Naive thymus-derived CD4-positive, alpha-beta T cell (primary cell): Measurements from ENCODE around the gene FSTL5. TPM values are rescaled to one million over a fixed set of nuclear protein-coding genes. Genes with fewer than 3 reads are reported as not detected.

Experiments used
- ATAC-seq: fragments of 150-1000 bp; cut with Tn5 transposase; 2 replicates; pipeline ENCODE4 v1.10.0; 2021; ENCODE audit warnings: mild to moderate bottlenecking, moderate library complexity
- CTCF ChIA-PET: fragments of 350-600 bp; sonication (Branson Sonifier 250); formaldehyde crosslinking; loops from one replicate; lab custom pipeline; 2021; ENCODE audit warnings: antibody characterized with exemption; lab: Charles Lee
- POLR2A ChIA-PET: fragments of 350-600 bp; sonication (Branson Sonifier 250); formaldehyde crosslinking; loops from one replicate; lab custom pipeline; 2021; ENCODE audit warnings: antibody characterized with exemption, inconsistent platforms; lab: Charles Lee
- DNase-seq, 9 donors: peaks; one replicate each; pipeline versions ENCODE4 v3.0.0 to v3.0.0-alpha.2; 2020 to 2022; ENCODE audit warnings: mixed read lengths in 1 of 9
- H3K27ac ChIP-seq: one replicate; pipeline ENCODE4 v1.7.0; 2013; ENCODE audit warnings: mild to moderate bottlenecking, low read depth, low read length, moderate library complexity
- H3K27me3 ChIP-seq, 2 donors: one replicate each; pipeline ENCODE4 v1.7.0; 2013; ENCODE audit warnings: low read length in 2 of 2, mild to moderate bottlenecking in 2 of 2, moderate library complexity in 2 of 2; ENCODE audit not compliant: control insufficient read depth in 2 of 2, insufficient read depth in 2 of 2
- H3K36me3 ChIP-seq, 3 experiments: 1 replicate in 2 of 3; 2 replicates in 1 of 3; pipeline ENCODE4 v1.7.0; 2013; ENCODE audit warnings: low read length in 3 of 3, mild to moderate bottlenecking in 3 of 3, moderate library complexity in 1 of 3; ENCODE audit not compliant: insufficient read depth in 3 of 3, control insufficient read depth in 2 of 3
- H3K4me1 ChIP-seq, 2 donors: one replicate each; pipeline ENCODE4 v1.7.0; 2013; ENCODE audit warnings: low read length in 2 of 2, mild to moderate bottlenecking in 2 of 2, moderate library complexity in 1 of 2; ENCODE audit not compliant: control insufficient read depth in 2 of 2, insufficient read depth in 2 of 2
- H3K4me3 ChIP-seq: 2 replicates; pipeline ENCODE4 v1.7.0; 2013; ENCODE audit warnings: mild to moderate bottlenecking, low read length
- H3K9me3 ChIP-seq, 3 experiments: 1 replicate in 2 of 3; 2 replicates in 1 of 3; pipeline ENCODE4 v1.7.0; 2013; ENCODE audit warnings: low read length in 3 of 3; ENCODE audit not compliant: control insufficient read depth in 2 of 3
- H3K27ac Mint-ChIP-seq, 9 donors: one replicate each; pipeline ENCODE4 v1.8.0; 2020 to 2022; ENCODE audit warnings: mixed read lengths in 9 of 9, mild to moderate bottlenecking in 8 of 9, moderate library complexity in 5 of 9, inconsistent platforms in 2 of 9
- H3K27me3 Mint-ChIP-seq, 5 donors: one replicate each; pipeline ENCODE4 v1.8.0; 2021 to 2022; ENCODE audit warnings: mixed read lengths in 5 of 5, mild to moderate bottlenecking in 1 of 5
- H3K36me3 Mint-ChIP-seq, 5 donors: one replicate each; pipeline ENCODE4 v1.8.0; 2020 to 2022; ENCODE audit warnings: mixed read lengths in 5 of 5, mild to moderate bottlenecking in 3 of 5, inconsistent platforms in 1 of 5
- H3K4me1 Mint-ChIP-seq, 7 donors: one replicate each; pipeline ENCODE4 v1.8.0; 2020 to 2022; ENCODE audit warnings: mixed read lengths in 7 of 7, mild to moderate bottlenecking in 3 of 7, inconsistent platforms in 1 of 7
- H3K4me3 Mint-ChIP-seq, 10 donors: one replicate each; pipeline ENCODE4 v1.8.0; 2020 to 2022; ENCODE audit warnings: mild to moderate bottlenecking in 10 of 10, mixed read lengths in 10 of 10, moderate library complexity in 6 of 10, inconsistent platforms in 2 of 10
- H3K9me3 Mint-ChIP-seq, 11 donors: one replicate each; pipeline ENCODE4 v1.8.0; 2020 to 2022; ENCODE audit warnings: mixed read lengths in 11 of 11, mild to moderate bottlenecking in 4 of 11, inconsistent platforms in 1 of 11, moderate library complexity in 1 of 11
- intact Hi-C, 2 donors: fragments of 100-400 bp; cut with micrococcal nuclease; formaldehyde crosslinking; loops; one replicate each; pipeline ENCODE4 v1.15.1; 2023
- polyA plus RNA-seq, 2 donors: library from polyadenylated mRNA; unstranded; fragments of 300-500 nt; fragmentation: Illumina TruSeq; gene quantifications; one replicate each; pipeline ENCODE4 v1.2.3, GENCODE V29; 2021
- total RNA-seq, 6 experiments: library from RNA in 5 of 6; stranded (reverse) in 5 of 6; gene quantifications; 1 replicate in 5 of 6; 2 replicates in 1 of 6; pipeline ENCODE4 v1.2.3 and lab custom pipeline; 2021 to 2026

FSTL5 gene
- total and polyA plus RNA-seq, 7 experiments from 2014 or later: not detected

DNA sequence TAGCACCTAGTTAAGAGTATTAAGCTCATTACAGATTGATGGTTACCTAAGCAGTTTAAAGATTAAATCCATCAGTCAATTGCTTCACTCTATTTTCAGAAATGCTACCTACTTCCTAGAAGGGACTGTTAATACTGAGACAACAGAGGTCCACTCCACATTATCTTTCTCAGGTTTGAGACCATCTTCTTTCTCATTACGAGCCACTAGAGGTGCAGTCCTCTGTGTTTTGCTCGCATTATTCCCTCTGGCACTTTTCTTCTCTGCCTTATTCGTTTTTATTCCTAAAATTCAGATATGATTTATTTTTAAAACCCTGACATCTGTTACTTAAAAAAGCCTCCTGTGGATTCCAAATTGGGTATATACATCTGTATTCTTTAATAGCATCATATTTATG is 459.1 kb downstream of the FSTL5 start:
- Mint-ChIP-seq H3K4me1 (no peaks in the 10 kb centered on the region), H3K27ac (no peak overlapping the region), H3K4me3 (no peak overlapping the region), H3K27me3 (no peaks in the 10 kb centered on the region), H3K9me3 (peaks cover 0 to 12% (median 3%) of the 10 kb centered on the region in 11 donors), H3K36me3 (no peaks in the 10 kb centered on the region)
- no peaks in the 10 kb centered on the region for H3K27me3 ChIP-seq
- POLR2A ChIA-PET: no interaction called here
- no peak overlapping the region for H3K27ac ChIP-seq
- no peaks in the 10 kb centered on the region for H3K4me1 ChIP-seq
- ATAC-seq: no peak
- CTCF ChIA-PET: no interaction called here
- H3K4me3 ChIP-seq: no peak overlapping the region
- H3K36me3 ChIP-seq: no peaks in the 10 kb centered on the region
- intact Hi-C loops: no loop called here
- no peaks in the 10 kb centered on the region for H3K9me3 ChIP-seq
- DNase-seq: no peak

DNA sequence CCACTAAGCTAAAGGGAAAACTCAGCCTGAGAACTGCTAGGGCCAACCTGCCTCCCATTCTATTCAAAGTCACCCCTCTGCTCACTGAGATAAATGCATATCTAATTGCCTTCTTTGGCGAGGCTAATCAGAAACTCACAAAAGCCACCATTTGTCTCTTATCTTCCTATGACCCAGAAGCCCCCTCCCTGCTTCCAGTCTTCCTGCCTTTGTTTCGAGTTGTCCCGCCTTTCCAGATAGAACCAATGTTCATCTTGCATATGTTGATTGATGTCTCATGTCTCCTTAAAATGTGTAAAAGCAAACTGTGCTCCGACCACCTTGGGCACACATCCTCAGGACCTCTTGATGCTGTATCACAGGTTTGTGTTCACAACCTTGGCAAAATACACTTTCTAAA is 459.8 kb downstream of the FSTL5 start:
- no peaks in the 10 kb centered on the region for H3K36me3 Mint-ChIP-seq
- H3K4me3 Mint-ChIP-seq: no peak overlapping the region
- H3K9me3 Mint-ChIP-seq: peaks cover 0 to 12% (median 3%) of the 10 kb centered on the region in 11 donors

DNA sequence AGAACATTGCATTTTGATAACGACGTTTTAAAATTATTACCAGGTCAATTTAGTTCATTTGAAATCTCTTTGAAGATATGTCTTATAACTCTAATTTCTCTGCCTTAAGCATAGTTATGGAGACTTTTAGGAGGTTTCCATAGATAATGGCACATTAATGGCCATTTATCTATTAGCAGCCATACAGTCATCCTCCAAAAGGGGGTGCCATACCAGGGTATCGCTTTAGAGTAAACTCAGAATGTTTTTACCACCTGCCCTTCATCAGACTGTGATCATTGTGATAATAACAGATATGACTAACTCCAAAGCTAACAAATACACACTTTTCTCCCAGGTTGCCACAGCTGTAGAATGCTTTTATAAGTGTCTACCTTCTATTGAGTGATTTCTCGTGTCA is 461.5 kb downstream of the FSTL5 start:
- intact Hi-C loops: no loop called here
- Mint-ChIP-seq H3K4me3 (no peak overlapping the region), H3K9me3 (peaks cover 0 to 17% (median 4%) of the 10 kb centered on the region in 11 donors), H3K27me3 (no peaks in the 10 kb centered on the region), H3K4me1 (no peaks in the 10 kb centered on the region), H3K27ac (no peak overlapping the region), H3K36me3 (no peaks in the 10 kb centered on the region)
- CTCF ChIA-PET: no interaction called here
- no peaks in the 10 kb centered on the region for H3K4me1 ChIP-seq
- H3K9me3 ChIP-seq: no peaks in the 10 kb centered on the region
- POLR2A ChIA-PET: no interaction called here
- no peak overlapping the region for H3K4me3 ChIP-seq
- no peak for ATAC-seq
- no peak overlapping the region for H3K27ac ChIP-seq
- H3K36me3 ChIP-seq: no peaks in the 10 kb centered on the region
- no peaks in the 10 kb centered on the region for H3K27me3 ChIP-seq
- no peak for DNase-seq

More for the DNA sequence above, 459.8 kb downstream of the FSTL5 start:
- Mint-ChIP-seq H3K4me1 (no peaks in the 10 kb centered on the region), H3K27me3 (no peaks in the 10 kb centered on the region), H3K27ac (no peak overlapping the region)
- ATAC-seq (no peak), DNase-seq (no peak)
- CTCF ChIA-PET: no interaction called here
- no peaks in the 10 kb centered on the region for H3K4me1 ChIP-seq
- H3K27ac ChIP-seq: no peak overlapping the region
- no peaks in the 10 kb centered on the region for H3K36me3 ChIP-seq
- H3K27me3 ChIP-seq: no peaks in the 10 kb centered on the region
- intact Hi-C loops: no loop called here
- no peaks in the 10 kb centered on the region for H3K9me3 ChIP-seq
- H3K4me3 ChIP-seq: no peak overlapping the region
- POLR2A ChIA-PET: no interaction called here

DNA sequence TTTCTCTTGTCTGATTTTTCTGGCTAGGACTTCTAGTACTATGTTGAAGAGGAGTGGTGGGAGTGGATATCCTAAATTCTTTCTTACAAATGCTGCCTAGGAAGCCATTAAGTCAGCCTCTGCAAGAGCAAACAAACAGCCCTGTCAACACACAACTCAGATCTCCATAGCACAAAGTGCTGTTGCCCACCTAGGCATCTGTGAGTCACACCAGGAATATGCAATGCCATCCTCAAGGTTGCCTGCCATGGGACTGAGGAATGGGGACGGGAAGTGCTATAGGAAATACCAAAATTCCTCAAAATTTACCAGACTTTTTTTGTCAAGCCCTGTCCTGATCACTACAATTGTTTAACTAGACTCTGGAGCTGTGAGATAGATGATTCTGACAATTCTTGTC is 466.9 kb downstream of the FSTL5 start:
- H3K27me3 ChIP-seq: no peaks in the 10 kb centered on the region
- Mint-ChIP-seq H3K27ac (no peak overlapping the region), H3K4me1 (no peaks in the 10 kb centered on the region), H3K27me3 (no peaks in the 10 kb centered on the region), H3K9me3 (peaks cover 0 to 40% (median 5%) of the 10 kb centered on the region in 11 donors), H3K4me3 (no peak overlapping the region), H3K36me3 (no peaks in the 10 kb centered on the region)
- no peaks in the 10 kb centered on the region for H3K9me3 ChIP-seq
- H3K27ac ChIP-seq: no peak overlapping the region
- H3K36me3 ChIP-seq: no peaks in the 10 kb centered on the region
- H3K4me1 ChIP-seq: no peaks in the 10 kb centered on the region
- ChIA-PET CTCF (no interaction called here), POLR2A (no interaction called here)
- intact Hi-C loops: no loop called here
- no peak for DNase-seq
- H3K4me3 ChIP-seq: no peak overlapping the region
- no peak for ATAC-seq

DNA sequence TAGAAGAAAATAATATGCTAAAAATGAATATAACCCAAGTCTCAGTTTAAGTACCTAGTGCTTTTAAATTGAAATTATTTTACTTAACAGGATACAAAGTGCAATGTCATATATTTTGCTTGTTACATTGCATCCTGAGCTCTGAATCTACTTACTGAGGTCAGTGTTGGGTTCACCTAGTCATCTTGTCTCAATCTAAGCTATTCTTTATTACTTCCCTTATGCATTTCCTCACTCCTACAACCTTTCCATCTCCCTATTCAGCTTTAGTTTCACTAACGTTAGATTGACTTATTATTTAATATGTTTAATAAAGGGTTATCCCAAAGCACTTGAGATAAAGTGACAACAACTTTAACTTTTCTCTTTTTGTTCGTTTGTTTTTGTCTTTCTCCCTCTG is 483.7 kb downstream of the FSTL5 start:
- Mint-ChIP-seq H3K4me3 (no peak overlapping the region), H3K4me1 (no peaks in the 10 kb centered on the region), H3K27me3 (no peaks in the 10 kb centered on the region), H3K9me3 (peaks cover 0 to 6% (median 0%) of the 10 kb centered on the region in 11 donors), H3K36me3 (no peaks in the 10 kb centered on the region), H3K27ac (no peak overlapping the region)
- Histone ChIP-seq H3K36me3 (no peaks in the 10 kb centered on the region), H3K27ac (no peak overlapping the region), H3K9me3 (no peaks in the 10 kb centered on the region), H3K4me1 (no peaks in the 10 kb centered on the region), H3K4me3 (no peak overlapping the region), H3K27me3 (no peaks in the 10 kb centered on the region)
- ChIA-PET POLR2A (no interaction called here), CTCF (no interaction called here)
- no peak for DNase-seq
- ATAC-seq: no peak
- intact Hi-C loops: no loop called here

DNA sequence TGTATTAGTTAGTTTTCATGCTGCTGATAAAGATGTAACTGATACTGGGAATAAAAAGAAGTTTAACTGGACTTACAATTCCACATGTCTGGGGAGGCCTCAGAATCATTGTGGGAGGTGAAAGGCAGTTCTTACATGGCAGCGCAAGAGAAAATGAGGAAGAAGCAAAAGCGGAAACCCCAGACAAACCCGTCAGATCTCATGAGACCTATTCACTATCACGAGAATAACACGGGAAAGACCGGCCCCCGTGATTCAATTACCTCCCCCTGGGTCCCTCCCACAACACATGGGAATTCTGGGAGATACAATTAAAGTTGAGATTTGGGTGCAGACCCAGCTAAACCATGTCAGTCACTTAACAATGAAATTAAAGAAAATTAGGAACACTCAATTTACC is 499.1 kb downstream of the FSTL5 start:
- peaks cover 0 to 17% (median 5%) of the 10 kb centered on the region in 11 donors for H3K9me3 Mint-ChIP-seq
- Histone ChIP-seq H3K4me3 (no peak overlapping the region), H3K4me1 (no peaks in the 10 kb centered on the region), H3K27me3 (no peaks in the 10 kb centered on the region), H3K36me3 (no peaks in the 10 kb centered on the region), H3K27ac (no peak overlapping the region), H3K9me3 (no peaks in the 10 kb centered on the region)
- POLR2A ChIA-PET: no interaction called here
- CTCF ChIA-PET: no interaction called here
- DNase-seq: no peak
- H3K27me3 Mint-ChIP-seq: no peaks in the 10 kb centered on the region
- ATAC-seq: no peak
- H3K4me1 Mint-ChIP-seq: no peaks in the 10 kb centered on the region
- intact Hi-C loops: no loop called here
- H3K27ac Mint-ChIP-seq: no peak overlapping the region
- H3K36me3 Mint-ChIP-seq: no peaks in the 10 kb centered on the region
- no peak overlapping the region for H3K4me3 Mint-ChIP-seq

DNA sequence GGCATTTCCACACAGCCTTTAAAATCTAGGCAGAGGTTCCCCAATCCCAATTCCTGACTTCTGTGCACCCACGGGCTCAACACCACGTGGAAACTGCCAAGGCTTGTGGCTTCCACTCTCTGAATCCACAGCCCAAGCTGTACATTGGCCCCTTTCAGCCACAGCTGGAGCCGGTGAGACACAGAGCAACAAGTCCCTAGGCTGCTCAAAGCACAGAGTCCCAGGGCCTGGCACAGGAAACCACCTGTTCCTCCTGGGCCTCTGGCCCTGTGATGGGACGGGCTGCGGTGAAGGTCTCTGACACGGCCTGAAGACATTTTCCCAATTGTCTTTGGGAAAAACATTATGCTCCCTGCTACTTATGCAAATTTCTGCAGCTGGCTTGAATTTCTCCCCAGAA is 500.0 kb downstream of the FSTL5 start:
- no peaks in the 10 kb centered on the region for H3K36me3 ChIP-seq
- Mint-ChIP-seq H3K4me1 (no peaks in the 10 kb centered on the region), H3K9me3 (peaks cover 0 to 17% (median 5%) of the 10 kb centered on the region in 11 donors), H3K27me3 (no peaks in the 10 kb centered on the region), H3K36me3 (no peaks in the 10 kb centered on the region), H3K4me3 (no peak overlapping the region), H3K27ac (no peak overlapping the region)
- no peak for ATAC-seq
- no peaks in the 10 kb centered on the region for H3K4me1 ChIP-seq
- H3K27ac ChIP-seq: no peak overlapping the region
- no peaks in the 10 kb centered on the region for H3K9me3 ChIP-seq
- no peak for DNase-seq
- H3K27me3 ChIP-seq: no peaks in the 10 kb centered on the region
- H3K4me3 ChIP-seq: no peak overlapping the region
- intact Hi-C loops: no loop called here
- ChIA-PET CTCF (no interaction called here), POLR2A (no interaction called here)
